Kidney epithelial cell (primary cell): Measurements from ENCODE around the gene ABCC1. TPM values are rescaled to one million over a fixed set of nuclear protein-coding genes. Genes with fewer than 3 reads are reported as not detected.
A peak's percentile ranks its signal among the peaks of the same experiment; 100 is the strongest.

Experiments used
- DNase-seq: peaks from one replicate; pipeline ENCODE4 v3.0.0-alpha.2; 2010; ENCODE audit warnings: low read depth
- H3K27me3 ChIP-seq: 2 replicates; pipeline ENCODE4 v1.6.0; 2011; ENCODE audit warnings: low read length; ENCODE audit not compliant: control insufficient read depth, insufficient read depth
- H3K36me3 ChIP-seq: 2 replicates; pipeline ENCODE4 v1.5.1; 2011; ENCODE audit warnings: low read length; ENCODE audit not compliant: control insufficient read depth, insufficient read depth
- H3K4me3 ChIP-seq: 2 replicates; pipeline ENCODE4 v1.5.1; 2011; ENCODE audit warnings: low read depth, mild to moderate bottlenecking, control low read depth, low read length
- CTCF ChIP-seq: IDR thresholded peaks from 2 replicates; pipeline ENCODE4 v1.5.1; 2011; ENCODE audit warnings: mild to moderate bottlenecking, moderate library complexity, low read length, control low read depth, inconsistent platforms; ENCODE audit not compliant: insufficient read depth, poor library complexity, severe bottlenecking
- total RNA-seq: library from RNA; depleted of rRNA; stranded (reverse); fragments of >200 nt; gene quantifications from 2 replicates; pipeline ENCODE4 v1.2.3, GENCODE V29; 2015

The ABCC1 gene
- total RNA-seq, 1 donor from 2014 or later = 24.9 TPM

GRCh38 chr16:16073001-16073545 lies 123.7 kb downstream of the ABCC1 start:
- peaks cover 2% of the 10 kb centered on the region for H3K36me3 ChIP-seq
- H3K27me3 ChIP-seq = no peaks in the 10 kb centered on the region
- H3K4me3 ChIP-seq = no peak overlapping the region
- no peak for DNase-seq
- no peak for TF ChIP-seq CTCF

- peak; percentile 77 for DNase-seq
- no peaks in the 10 kb centered on the region for H3K27me3 ChIP-seq
- H3K4me3 ChIP-seq = no peak overlapping the region
- H3K36me3 ChIP-seq = peaks cover 2% of the 10 kb centered on the region
- TF ChIP-seq CTCF = no peak
These were observed 124.8 kb downstream of the ABCC1 start for GRCh38 chr16:16073891-16074881.

- H3K36me3 ChIP-seq = peaks cover 2% of the 10 kb centered on the region
- no peak for TF ChIP-seq CTCF
These were observed 126.3 kb downstream of the ABCC1 start for GRCh38 chr16:16075488-16076422.

GRCh38 chr16:16076423-16076813 lies 127.0 kb downstream of the ABCC1 start:
- Histone ChIP-seq H3K36me3 (peaks cover 2% of the 10 kb centered on the region), H3K27me3 (no peaks in the 10 kb centered on the region), H3K4me3 (no peak overlapping the region)
- TF ChIP-seq CTCF = no peak
- DNase-seq = no peak

More at GRCh38 chr16:16075488-16076422, 126.3 kb downstream of the ABCC1 start:
- Histone ChIP-seq H3K27me3 (no peaks in the 10 kb centered on the region), H3K4me3 (no peak overlapping the region)
- no peak for DNase-seq

GRCh38 chr16:16080465-16081065 lies 131.1 kb downstream of the ABCC1 start:
- Histone ChIP-seq H3K27me3 (no peaks in the 10 kb centered on the region), H3K4me3 (no peak overlapping the region), H3K36me3 (peaks cover 1% of the 10 kb centered on the region)
- no peak for DNase-seq
- no peak for TF ChIP-seq CTCF
